ENCODE data around the gene LTA.

DNA sequence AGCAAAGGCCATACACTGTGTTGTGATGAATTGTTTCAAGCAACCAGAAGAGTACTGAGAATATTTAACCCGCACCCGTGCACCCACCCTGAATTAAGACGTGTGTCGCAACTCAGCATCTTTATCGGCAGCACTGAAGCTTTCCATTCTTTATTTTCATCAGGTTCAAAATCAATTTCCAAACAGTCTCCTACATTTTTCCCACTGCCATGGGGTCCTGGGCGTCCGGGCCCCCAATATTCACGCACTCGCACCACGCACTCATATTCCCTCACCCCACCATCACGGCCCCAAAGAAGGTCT, 8.3 kb downstream of the LTA start:
- TF ChIP-seq, protein P1, sequence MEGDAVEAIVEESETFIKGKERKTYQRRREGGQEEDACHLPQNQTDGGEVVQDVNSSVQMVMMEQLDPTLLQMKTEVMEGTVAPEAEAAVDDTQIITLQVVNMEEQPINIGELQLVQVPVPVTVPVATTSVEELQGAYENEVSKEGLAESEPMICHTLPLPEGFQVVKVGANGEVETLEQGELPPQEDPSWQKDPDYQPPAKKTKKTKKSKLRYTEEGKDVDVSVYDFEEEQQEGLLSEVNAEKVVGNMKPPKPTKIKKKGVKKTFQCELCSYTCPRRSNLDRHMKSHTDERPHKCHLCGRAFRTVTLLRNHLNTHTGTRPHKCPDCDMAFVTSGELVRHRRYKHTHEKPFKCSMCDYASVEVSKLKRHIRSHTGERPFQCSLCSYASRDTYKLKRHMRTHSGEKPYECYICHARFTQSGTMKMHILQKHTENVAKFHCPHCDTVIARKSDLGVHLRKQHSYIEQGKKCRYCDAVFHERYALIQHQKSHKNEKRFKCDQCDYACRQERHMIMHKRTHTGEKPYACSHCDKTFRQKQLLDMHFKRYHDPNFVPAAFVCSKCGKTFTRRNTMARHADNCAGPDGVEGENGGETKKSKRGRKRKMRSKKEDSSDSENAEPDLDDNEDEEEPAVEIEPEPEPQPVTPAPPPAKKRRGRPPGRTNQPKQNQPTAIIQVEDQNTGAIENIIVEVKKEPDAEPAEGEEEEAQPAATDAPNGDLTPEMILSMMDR (conservative IDR thresholded peaks at IDR 0.05) = 0 out of 2 replicates have a peak, but pooled peaks have one; percentile 11
- TF ChIP-seq ZFX (IDR thresholded peaks at IDR 0.05) = no peak
